GM11168 (cell line): ENCODE data around the gene PRDX2.
"Not testable (repeated sequence)": the region's sequence is repeated elsewhere in the genome, so short reads cannot be mapped to it uniquely, and the experiment has no call there.

Source experiments
- in situ Hi-C: fragments of 300-500 bp; cut with MboI; formaldehyde crosslinking; loops from one replicate; pipeline ENCODE4 v1.12.0; 2022; ENCODE audit warnings: low sequenced_read_pairs; ENCODE audit not compliant: unreplicated experiment

Gene PRDX2

DNA sequence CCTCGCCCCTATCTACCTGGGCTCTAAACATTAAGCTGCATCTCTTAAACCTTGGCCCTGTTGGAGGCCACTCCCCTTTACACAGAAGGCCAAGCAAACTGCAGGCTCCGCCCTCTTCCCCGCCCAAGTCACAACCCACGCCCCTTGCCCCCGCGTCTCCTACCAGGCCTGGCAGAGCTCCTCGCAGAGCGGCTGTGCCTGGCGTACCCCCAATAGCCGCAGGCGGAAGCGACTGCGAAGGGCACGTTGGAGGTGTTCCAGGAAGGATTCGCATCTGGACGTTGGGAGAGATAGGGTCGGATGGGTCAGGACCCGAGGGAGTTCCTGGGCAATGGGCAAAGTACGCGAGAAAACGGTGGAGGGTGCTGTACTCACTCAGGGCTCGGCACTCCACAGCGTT, 26.9 kb upstream of the PRDX2 start:
- in situ Hi-C loops: no loop called here

DNA sequence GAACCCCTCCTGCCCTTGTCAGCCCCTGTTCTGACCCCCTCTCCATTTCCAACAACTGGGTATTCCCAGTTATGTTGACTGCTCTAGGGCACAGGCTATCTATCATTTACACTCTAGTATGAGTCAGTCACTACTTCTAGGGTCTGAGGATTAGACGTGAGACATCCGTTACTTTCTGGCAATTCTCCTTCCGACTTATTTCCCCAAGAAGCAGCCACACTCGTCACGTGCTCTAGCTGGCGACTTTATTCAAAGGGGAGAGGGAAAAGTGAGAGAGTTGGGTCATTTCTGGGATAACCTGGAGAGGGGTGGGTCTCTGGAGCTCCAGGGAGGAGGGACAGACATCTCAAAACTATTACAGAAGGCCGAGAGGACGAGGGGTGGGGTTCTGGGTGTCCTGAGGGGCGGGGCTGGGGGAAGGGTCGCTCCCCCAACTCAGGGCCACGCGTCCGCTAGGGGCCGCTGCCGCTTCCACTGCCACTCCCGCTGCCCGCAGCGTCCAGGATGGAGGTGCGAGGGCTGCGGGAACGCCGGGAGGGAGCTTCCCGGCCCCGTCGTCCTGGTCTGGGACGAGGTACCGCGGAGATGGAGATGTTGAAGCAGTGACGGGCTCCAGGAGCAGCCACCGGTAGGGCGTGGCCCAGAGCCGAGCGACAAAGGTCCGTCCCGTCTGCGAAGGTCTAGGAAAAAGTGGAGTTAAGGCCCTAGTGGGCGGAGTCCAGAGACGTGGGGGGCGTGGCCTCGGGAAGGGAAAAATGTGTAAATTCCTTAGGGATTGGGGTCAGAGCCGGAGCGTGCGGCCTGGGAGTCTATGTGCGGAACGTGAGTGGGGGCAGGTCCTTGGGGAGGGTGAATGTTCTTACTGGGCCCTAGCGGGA, 23.9 kb upstream of the PRDX2 start:
- in situ Hi-C loops: no loop called here

DNA sequence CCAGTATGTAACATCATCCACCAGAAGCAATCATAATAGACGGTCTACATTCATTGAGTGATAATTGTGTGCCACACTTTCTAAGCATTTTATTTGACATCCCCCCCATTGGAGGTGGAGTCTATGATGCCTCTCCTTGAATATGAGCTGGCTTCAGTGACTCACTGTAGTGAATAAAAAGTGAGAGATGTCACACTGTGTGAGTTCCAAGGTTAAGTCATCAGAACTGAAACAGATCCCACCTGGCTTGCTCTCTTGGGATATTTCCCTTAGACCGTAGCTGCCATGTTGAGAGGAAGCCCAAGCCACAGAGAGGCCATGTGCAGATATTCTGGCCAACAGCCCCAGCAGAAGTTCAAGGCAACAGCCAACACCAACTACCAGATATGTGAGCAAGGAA, 20.2 kb upstream of the PRDX2 start:
- in situ Hi-C loops: no loop called here

DNA sequence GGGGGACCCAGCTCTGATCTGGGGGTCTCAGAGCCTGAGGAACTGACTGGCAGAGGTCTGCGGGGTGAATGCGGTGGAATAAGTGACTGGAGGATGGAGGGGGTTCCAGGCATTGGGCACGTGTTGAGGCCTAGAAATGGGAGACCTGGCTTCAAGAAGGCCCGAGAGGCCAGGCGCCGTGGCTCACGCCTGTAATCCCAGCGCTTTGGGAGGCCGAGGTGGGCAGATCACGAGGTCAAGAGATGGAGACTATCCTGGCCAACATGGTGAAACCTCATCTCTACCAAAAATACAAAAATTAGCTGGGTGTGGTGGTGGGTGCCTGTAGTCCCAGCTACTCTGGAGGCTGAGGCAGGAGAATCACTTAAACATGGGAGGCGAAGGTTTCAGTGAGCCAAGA, 16.2 kb upstream of the PRDX2 start:
- in situ Hi-C loops: not testable (repeated sequence)

DNA sequence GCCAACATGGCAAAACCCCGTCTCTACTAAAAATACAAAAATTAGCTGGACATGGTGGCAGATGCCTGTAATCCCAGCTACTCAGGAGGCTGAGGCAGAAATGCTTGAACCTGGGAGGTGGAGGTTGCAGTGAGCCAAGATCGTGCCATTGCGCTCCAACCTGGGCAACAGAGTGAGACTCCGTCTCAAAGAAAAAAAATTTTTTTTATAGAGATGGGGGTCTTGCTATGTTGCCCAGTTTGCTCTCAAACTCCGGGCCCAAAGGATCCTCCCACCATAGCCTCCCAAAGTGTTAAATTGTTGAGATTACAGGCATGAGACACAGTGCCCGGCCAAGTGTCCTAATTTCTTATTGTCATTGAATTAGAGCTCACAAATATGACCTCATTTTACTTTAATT, 15.6 kb upstream of the PRDX2 start:
- in situ Hi-C loops: not testable (repeated sequence)

DNA sequence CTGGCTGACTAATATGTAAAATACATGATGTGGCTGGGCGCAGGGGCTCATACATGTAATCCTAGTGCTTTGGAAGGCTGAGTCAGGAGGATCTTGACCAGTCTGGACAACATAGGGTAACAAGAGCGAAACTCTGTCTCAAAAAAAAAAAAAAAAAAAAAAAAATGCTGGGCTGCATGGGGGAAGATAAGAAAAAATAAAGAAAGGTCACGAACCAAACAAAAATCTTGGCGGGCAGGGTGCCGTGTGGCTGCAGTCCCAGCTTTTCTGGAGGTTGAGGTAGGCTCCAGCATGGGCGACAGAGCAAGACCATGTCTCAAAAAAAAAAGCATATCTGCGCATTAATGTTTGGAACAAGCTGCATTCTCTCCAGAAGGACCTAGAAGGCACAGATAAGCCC, 13.5 kb upstream of the PRDX2 start:
- in situ Hi-C loops: no loop called here

DNA sequence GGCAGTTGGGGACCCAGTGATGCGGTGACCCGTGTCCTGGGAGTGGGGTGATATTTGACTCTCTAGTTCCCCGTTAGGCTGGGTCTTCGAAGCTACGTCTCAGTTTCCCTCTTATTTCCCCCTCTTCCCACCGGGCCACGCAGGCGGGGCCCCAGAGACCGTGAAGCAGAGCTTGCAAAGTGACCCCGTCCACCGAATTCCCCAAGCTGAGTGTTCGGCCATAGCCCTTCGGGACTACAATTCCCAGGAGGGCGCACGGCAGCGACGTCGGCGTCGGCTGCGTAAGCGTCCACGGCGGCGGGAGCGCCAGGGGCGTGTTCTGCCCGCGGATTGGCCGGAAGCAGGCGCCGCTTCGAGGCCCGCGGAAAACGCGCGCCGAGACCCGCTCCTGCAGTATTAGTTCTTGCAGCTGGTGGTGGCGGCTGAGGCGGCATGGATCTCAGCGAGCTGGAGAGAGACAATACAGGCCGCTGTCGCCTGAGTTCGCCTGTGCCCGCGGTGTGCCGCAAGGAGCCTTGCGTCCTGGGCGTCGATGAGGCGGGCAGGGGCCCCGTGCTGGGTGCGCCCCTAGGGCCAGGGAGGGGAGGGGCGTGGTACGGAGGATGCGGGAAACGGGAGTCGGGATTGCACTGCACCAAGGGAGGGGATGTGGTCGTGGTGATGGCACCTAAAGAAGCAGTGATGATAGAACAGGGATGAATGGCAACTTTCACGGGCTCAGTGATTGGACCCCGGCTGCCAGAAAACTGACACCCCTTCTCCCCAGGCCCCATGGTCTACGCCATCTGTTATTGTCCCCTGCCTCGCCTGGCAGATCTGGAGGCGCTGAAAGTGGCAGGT, 4.9 kb upstream of the PRDX2 start, which contains the start of gene RNASEH2A:
Gene RNASEH2A (plus strand): TSS at position 343 of the 840 bp plus-strand sequence. CDS start 90 bp downstream, at position 433.
- in situ Hi-C loops: no loop called here

DNA sequence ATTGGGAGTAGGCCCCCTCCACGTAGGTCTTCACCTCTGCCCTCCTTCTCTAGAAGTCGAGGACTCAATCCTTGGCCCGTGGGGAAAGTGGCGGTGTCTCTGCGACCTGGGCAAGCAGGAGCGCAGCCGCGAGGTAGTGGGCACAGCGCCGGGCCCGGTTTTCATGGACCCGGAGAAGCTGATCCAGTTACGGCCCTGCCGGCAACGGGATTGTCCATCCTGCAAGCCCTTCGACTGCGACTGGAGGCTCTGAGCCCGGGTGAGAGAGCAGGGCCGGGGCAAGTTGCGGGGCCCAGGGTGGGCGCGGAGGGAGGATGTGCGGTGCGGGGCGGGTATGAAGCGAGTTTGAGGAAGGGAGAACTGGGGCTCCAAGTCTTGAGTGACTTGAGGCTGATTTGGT, 2.5 kb upstream of the PRDX2 start:
- in situ Hi-C loops: loop anchor here (5.0 kb wide), 1 partner anchor 37 kb away; no protein-coding TSS in a partner anchor

DNA sequence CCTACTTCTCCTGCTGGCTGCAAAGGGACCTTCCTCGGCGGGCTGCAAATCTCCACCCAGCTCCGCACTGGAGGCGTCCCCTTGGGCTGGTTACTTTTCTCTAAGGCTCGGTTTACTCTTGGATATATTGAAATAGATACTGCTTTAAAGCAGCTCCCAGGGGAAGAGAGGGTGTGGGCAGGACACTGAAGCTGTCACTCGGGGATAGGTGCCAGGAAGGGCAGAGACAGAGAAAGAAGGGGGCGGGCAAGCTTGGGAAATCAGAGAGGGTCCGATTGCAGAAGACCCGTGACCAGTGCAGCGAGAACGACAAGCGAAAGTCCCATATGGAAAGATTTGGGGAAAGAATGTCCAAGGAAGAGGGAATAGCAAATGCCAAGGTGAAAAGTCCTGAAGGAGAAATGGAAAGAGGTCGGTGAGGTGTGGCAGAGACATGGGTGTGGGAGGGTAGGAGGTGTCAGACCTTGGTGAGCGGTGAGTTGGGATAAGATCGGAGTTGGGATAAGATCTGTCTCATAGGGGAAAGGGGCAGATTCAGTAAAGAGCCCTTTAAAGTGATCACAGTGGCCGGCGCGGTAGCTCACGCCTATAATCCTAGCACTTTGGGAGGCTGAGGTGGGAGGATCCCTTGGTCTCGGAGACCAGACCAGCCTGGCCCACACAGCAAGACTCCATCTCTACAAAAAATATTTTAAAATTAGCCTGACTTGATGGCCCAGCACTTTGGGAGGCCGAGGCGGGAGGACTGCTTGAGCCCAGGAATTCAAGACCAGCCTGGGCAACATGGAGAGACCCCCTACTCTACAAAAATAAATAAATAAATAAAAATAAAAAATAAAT, 887 bp upstream of the PRDX2 start:
- in situ Hi-C loops: loop anchor here (5.0 kb wide), 1 partner anchor 35 kb away; no protein-coding TSS in a partner anchor

DNA sequence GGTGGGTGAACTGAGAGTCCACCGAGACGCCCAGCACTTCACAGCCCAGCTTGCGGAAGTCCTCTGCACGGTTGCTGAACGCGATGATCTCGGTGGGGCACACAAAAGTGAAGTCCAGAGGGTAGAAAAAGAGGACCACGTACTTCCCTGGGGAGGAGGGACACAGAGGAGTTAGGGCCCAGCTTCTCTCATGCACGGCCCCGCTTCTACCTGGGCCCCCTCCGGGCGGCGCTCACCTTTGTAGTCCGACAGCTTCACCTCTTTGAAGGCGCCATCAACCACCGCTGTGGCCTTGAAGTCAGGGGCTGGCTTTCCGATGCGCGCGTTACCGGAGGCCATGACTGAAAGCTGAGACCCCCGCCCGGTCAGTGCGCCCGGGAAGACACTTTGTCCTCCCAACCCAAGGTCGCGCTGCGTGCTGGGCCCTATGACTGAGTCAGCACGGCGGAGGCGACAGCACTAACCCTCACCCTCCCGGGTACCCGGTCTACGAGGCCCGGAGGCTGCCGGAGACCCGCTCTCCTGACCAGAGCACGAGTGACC, 606 bp downstream of the PRDX2 start:
- in situ Hi-C loops: loop anchor here (5.0 kb wide), 1 partner anchor 34 kb away; no protein-coding TSS in a partner anchor

DNA sequence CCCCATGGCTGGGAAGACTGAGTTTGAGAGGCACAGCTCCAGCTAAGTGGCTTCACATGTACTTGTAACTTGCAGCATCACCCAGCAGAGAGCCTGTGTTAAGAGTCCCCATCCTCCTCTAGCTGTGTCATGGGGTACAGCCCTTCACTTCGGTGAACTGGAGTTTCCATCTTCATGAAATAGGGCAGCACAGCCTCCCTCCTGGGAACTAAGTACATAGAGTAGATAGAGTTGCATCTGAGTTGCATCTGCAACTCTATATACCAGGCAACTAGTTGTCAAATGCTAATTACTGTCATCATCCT, 1.2 kb downstream of the PRDX2 start:
- in situ Hi-C loops: loop anchor here (5.0 kb wide), 1 partner anchor 33 kb away; no protein-coding TSS in a partner anchor

DNA sequence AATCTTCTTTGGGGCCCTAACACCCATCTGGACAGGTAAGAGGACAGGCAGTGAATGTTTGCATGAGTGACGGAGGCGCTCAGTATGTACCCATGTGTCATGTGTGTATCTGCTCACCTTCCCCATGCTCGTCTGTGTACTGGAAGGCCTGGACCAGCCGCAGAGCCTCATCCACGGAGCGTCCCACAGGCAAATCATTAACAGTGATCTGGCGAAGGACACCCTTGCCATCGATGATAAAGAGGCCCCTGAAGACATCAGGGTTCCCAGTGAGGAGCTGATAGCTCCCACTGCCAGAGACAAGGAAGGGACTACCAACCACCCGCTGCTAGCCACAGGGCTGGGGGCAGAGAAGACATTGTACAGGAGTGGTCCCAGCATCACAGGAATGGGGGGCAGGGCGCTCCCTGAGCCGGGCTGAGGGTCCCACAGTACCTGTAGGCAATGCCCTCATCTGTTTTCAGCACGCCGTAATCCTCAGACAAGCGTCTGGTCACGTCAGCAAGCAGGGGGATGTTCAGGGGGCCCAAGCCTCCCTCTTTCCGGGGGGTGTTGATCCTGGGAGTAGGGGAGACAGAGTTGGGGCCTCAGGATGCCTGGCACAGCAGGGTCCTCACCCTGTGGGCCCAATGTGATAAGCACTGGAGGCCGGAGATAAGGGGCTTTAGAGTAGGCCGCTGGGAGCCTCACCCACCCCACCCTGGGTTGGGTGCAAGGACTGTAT, 1.7 kb downstream of the PRDX2 start:
- in situ Hi-C loops: loop anchor here (5.0 to 10.0 kb wide), 2 partner anchors 33 to 635 kb away; partner anchors contain the start of gene ZNF136

DNA sequence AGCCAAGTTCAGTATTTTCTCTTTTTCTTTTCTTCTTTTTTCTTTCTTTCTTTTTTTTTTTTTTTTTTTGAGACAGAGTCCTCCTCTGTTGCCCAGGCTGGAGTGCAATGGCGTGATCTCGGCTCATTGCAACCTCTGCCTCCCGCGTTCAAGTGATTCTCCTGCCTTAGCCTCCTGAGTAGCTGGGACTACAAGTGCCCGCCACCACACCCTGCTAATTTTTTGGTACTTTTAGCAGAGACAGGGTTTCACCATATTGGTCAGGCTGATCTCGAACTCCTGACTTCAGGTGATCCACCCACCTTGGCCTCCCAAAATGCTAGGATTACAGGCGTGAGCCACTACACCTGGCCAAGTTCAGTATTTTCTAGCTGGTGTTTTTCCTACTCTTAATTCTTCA, 4.0 kb downstream of the PRDX2 start:
- in situ Hi-C loops: loop anchor here (10.0 kb wide), 1 partner anchor 633 kb away; the partner anchor contains the start of gene ZNF136

DNA sequence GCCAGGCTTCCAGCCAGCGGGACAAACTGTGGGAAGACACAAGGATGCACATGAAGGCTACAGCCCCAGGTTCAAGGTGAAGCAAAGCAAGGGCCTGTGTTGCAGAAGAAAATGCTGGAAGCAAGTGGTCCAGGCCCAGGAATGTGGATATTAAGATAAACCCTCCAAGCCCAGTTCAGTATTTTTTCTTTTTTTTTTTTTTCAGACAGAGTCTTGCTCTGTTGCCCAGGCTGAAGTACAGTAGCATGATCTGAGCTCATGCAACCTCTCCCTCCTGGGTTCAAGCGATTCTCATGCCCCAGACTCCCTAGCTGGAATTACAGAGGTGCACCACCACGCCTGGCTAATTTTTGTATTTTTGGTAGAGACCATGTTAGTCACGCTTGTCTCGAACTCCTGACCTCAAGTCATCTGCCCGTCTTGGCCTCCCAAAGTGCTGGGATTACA, 4.4 kb downstream of the PRDX2 start:
- in situ Hi-C loops: loop anchor here (10.0 kb wide), 1 partner anchor 632 kb away; the partner anchor contains the start of gene ZNF136

DNA sequence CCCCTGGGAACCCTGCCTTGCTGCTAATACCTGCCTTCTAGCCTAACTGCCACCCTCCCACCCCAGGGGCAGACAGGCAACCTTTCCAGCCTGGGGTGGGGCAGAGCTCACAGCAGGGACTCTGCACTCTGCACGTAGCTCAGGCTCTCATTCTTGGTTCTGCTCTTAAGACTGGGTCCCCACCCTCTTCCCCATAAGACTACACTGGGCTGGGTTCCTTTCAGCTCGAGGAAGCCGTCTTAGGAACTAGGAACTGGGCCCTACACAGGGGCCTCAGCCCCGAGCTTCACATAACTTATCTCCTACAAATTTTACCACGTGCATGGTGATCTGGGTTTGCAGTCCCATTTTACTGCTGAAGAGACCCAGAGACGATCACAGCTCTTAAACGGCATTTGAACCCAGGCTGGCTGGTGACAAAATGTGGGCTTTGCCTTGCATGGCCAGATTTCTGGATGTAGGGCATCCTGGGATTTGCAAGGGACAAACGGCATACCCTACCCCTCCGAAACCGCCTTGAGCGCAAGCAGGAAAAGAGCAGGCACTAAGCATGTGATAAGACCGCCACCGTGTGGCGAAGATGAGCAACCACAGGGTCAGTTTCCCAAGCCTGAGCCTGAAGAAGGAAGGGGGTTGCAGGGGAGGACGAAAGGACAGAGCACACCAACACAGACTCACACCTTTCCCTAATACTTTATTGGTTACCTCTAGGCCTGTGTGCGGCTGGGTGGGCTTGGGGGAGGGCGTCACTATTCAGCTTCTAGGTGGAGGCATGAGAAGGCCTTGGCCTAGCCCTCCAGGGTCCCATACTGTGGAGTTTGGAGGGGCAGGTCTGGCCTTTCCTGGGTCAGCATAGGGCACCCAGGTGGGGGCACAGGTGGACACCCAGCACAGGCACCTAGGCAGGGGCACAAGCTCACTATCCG, 5.2 kb downstream of the PRDX2 start:
- in situ Hi-C loops: loop anchor here (10.0 kb wide), 1 partner anchor 632 kb away; the partner anchor contains the start of gene ZNF136

DNA sequence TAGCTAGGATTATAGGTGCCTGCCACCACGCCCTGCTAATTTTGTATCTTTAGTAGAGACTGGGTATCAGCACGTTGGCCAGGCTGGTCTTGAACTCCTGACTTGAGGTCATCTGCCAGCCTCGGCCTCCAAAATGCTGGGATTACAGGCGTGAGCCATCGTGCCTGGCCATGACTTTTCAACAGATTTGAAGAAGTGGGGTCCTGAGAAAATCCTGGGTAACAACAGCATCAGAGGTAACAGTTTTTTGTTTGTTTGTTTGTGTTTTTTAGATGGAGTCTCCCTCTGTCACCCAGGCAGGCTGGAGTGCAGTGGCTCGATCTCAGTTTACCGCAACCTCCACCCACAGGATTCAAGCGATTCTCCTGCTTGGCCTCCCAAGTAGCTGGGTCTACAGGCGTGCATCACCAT, 6.6 kb downstream of the PRDX2 start:
- in situ Hi-C loops: loop anchor here (10.0 kb wide), 1 partner anchor 630 kb away; the partner anchor contains the start of gene ZNF136

DNA sequence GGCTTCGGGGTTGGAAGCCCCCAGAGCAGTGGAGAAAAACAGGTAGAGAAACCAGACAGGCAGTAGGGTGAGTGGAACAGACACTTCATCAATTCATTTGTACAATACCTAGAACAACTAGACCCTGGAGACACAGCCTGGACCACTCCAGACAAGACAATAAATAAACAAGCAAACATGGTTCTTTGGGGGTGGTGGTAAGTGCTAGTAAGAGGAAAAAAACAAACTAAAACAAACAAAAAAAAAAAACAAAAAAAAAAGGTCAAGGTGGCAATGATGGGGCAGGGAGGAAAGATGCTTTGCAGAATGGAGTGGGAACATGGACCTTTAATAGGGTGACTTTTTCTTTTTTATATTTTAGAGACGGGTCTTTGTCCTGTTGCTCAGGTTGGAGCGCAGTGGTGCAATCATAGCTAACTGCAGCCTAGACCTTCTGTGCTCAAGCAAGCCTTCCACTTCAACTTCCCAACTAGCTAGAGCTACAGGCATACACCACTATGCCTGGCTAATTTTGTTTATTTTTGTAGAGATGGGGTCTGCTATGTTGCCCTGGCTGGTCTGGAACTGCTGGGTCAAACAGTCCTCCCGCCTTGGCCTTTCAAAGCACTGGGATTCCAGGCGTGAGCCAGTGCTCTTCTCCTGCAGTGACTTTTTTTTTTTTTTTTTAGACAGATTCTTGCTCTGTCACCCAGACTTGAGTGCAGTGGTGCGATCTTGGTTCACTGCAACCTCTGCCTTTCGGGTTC, 7.2 kb downstream of the PRDX2 start:
- in situ Hi-C loops: loop anchor here (10.0 kb wide), 1 partner anchor 630 kb away; the partner anchor contains the start of gene ZNF136
